DND-41 (cell line): Measurements from ENCODE around the gene ITGA6.

Experiments
- EZH2 ChIP-seq: IDR thresholded peaks from 3 replicates; pipeline ENCODE4 v1.6.1; 2012; ENCODE audit warnings: borderline replicate concordance, low read depth, mild to moderate bottlenecking, moderate library complexity, low read length, inconsistent platforms; ENCODE audit not compliant: severe bottlenecking
- TF ChIP-seq, protein P1 (sequence below): IDR thresholded peaks from 2 replicates; pipeline ENCODE4 v1.5.1; 2012; ENCODE audit warnings: borderline replicate concordance, low read length, moderate library complexity, mild to moderate bottlenecking; ENCODE audit not compliant: poor library complexity, severe bottlenecking; ENCODE audit errors: extremely low read depth

DNA sequence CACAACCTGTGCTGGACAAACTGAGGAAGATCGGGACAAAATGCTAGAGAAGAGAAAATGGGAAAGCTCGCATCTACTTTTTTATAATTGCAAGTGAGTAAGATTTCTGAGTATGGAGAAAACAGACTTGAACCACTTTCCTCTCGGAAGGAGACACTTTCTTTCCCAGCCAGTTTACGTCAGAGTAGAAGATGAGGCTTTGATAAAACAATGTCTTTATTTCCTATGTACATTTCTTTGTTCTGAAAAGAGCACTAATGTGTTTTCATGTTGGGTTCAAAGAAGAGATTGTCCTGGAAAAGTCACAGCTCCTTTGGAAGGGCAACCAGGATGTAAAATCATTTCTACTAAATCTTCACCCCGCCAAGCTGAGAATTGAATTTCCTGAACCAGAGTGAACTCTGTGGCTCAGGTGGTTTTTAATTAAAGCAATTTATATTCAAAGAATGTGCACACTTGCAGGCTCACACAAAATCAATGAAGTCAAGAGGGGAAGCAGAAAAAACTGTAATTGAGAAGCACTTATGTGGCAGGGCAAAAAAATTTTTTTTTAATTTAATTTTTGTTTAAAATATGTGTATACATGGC is 23.4 kb upstream of the ITGA6 start:
- TF ChIP-seq, protein P1, sequence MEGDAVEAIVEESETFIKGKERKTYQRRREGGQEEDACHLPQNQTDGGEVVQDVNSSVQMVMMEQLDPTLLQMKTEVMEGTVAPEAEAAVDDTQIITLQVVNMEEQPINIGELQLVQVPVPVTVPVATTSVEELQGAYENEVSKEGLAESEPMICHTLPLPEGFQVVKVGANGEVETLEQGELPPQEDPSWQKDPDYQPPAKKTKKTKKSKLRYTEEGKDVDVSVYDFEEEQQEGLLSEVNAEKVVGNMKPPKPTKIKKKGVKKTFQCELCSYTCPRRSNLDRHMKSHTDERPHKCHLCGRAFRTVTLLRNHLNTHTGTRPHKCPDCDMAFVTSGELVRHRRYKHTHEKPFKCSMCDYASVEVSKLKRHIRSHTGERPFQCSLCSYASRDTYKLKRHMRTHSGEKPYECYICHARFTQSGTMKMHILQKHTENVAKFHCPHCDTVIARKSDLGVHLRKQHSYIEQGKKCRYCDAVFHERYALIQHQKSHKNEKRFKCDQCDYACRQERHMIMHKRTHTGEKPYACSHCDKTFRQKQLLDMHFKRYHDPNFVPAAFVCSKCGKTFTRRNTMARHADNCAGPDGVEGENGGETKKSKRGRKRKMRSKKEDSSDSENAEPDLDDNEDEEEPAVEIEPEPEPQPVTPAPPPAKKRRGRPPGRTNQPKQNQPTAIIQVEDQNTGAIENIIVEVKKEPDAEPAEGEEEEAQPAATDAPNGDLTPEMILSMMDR, result no peak
- no peak for TF ChIP-seq EZH2
